HL-60/S4 treated with phorbol 12-myristate 13-acetate at 8.2 ng/mL for 4 days and 3 days (cell line): ENCODE data around the gene ZNF157.
"Not testable (repeated sequence)": the region's sequence is repeated elsewhere in the genome, so short reads cannot be mapped to it uniquely, and the experiment has no call there.

Source experiments
- in situ Hi-C: fragments of 300-500 bp; cut with MboI; formaldehyde crosslinking; loops from 2 replicates; pipeline ENCODE4 v1.15.0; 2022; ENCODE audit warnings: low sequenced_read_pairs

ZNF157 gene

DNA sequence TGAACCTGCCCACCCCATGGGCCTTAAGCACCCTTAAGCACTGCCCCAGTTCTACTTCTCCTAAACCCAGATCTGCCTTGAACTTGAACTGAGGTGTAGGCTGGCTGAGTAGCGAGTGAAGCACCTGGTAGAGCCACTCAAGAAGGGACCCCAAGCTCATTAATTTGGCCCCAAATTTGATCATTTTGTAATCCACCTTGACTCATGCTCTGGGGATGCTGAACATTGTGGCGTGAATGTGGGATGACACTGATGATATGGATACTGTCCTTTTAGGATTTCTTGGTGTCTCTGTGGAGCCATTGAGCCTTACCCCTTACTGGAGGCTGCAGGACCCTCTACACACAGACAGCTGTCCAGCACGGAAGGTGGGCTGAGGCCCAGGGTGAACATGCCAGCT is at the start of gene ZNF157:
ZNF157 (plus strand) TSS at position 301 of the 400 bp plus-strand sequence; CDS start at position 392, 91 bp downstream.
- in situ Hi-C loops = no loop called here

GRCh38 chrX:47321386-47321785 is 49.0 kb upstream of the ZNF157 start:
- in situ Hi-C loops = no loop called here

DNA sequence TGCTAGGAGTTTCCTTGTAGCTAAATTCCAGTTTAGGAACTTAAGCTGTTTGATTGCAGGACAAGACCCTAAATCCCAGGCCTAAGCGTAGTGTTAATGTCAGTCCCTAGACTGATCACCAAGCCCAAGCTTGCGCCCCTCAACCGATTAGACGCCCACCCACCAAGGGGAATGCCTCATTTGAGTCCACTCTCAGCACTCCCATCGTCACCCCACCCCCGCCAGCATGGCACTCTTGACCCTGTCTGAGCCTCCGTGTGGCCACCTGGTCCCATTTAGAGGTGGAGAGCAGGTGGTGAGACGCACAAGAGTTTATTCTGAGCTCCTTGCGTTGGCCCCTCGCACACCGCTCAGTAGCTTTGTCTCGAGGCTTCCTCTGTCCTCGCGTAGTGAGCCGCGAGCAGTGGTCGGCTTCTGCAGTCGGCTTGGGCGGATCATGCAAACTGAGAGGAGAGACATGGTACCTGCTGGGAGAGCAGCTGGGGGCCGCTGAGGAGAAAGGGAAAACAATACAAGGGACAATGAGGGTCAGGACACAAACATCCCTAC is 48.5 kb upstream of the ZNF157 start:
- in situ Hi-C loops = no loop called here

GRCh38 chrX:47327902-47328301 is 42.5 kb upstream of the ZNF157 start:
- in situ Hi-C loops = no loop called here

DNA sequence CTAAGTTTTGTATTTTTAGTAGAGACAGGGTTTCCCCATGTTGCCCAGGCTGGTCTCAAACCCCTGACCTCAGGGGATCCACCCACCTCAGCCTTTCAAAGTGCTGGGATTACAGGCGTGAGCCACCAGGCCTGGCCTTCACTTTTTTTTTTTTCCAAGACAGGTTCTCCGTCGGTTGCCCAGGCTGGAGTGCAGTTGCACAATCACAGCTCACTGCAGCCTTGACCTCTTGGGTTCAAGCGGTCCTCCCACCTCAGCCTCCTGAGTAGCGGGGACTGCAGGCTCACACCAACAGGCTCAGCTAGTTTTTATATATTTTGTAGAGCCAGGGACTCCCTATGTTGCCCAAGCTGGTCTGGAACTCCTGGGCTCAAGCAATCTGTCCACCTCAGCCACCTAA is 37.6 kb upstream of the ZNF157 start:
- in situ Hi-C loops = not testable (repeated sequence)

DNA sequence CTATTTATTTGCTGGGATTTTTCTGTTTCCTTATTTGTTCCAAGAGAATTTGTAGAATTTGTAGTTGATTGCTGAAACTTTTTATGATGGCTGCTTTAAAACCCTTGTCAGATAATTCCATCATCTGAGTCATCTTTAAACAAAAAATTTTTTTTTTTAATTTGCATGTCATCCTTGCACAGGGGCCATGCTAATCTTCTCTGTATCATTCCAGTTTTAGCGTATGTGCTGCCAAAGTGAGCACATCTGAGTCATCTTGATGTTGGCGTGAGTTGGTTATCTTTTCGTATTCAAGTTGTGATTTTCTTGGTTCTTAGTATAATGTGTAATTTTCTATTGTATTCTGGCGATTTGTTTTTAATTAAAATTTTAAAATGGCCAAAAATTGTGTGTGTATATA is 18.7 kb upstream of the ZNF157 start:
- in situ Hi-C loops = no loop called here

DNA sequence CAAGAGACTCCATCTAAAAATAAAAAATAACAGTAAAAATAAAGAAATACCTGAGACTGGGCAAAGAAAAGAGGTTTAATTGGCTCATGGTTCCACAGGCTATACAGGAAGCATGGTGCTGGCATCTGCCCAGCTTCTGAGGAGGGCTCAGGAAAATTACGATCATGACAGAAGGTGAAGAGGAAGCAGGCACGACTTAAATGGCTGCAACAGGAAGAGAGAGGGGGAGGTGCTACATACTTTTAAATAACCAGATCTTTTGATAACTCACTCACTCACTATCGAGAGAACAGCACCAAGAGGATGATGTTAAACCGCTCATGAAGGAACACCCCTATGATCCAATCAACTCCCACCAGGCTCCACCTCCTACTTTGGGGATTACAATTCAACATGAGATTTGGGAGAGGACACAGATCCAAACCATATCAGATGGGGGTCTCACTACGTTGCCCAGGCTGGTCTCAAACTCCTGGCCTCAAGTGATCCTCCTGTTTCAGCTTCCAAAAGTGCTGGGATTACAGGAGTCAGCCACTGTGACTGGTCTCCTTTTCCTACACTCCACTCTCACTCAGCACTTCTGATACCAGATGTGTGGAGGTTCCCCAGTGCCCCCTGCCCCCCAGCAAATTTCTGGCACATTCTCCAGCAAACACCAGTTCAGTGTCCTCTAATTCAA is 11.9 kb upstream of the ZNF157 start:
- in situ Hi-C loops = no loop called here

- in situ Hi-C loops = no loop called here
Measured at GRCh38 chrX:47360423-47361179, 9.8 kb upstream of the ZNF157 start.

DNA sequence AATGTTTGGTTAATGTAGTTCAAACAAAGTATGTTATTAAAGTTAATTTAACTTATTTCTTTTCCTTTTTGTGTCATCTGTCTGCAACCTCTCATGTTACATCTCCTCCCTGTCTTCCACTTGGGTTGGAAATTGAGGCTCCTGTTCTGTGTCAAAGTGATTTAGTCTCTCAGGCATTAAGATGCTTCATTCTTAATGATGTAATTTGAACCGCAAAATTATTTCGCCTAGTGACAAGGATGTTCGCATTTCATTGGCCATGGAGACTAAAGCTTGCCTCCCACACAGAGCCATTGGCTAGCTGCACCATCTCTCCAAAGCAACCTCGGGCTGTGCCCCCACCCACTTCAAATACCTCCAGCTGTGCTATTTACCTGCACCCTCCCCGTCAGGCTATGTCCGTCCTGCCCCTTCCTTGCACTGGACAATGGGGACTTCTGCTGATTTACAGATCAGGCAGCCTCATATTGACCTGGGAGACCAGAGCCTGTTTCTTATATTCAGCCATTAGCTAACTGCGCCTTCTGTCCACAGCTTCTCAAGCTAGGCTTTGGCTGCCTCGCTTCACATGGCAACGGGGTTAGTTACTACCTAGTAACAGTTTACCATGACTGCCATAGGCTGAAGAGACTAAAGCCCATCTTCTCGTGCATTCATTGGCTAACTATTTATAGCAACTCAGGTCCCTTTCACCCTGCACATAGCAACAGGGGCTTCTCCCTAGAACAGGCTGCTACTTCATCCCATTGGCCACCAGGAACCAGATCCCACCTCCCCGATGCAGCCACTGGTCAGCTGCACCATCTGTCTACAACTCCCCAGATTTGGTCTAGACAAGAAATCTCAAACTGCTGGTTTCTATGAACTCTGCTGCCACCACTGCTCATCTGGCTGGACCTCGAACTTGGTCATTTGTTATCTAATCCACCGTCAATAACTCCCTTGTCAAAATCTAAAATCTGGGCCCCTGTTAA is 8.6 kb upstream of the ZNF157 start:
- in situ Hi-C loops = no loop called here

DNA sequence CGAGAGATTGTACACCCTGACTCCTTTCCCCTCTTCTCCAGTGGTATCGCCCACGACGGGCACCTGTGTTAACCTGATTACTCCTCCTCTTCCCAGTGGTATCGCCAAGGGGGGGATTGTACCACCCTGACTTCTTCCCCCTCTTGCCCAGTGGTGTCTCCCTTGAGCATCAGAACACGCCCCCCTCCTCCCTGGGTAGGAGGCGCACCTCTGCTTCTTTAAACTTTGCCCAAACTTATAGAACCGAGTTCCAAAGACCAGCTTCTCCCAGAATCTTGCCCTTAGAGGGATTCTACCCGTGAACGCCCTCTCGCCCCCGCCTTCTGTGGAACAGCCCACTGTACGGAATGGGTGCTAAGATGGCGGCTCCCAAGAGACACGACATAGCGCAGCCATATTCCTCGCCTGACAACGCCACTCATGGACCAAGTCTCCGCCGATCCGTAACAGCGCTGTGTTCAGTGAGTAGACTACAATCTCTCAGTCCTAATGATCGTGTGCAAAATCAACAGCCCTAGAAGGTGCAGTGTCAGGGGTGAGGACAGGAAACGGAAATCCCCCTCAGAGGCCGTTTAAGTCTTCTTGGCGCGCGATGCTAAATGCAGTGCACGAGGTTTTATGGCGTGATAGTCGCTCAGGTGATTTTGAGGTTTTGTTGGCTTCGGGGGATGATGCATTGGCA is 4.2 kb upstream of the ZNF157 start:
- in situ Hi-C loops = no loop called here

DNA sequence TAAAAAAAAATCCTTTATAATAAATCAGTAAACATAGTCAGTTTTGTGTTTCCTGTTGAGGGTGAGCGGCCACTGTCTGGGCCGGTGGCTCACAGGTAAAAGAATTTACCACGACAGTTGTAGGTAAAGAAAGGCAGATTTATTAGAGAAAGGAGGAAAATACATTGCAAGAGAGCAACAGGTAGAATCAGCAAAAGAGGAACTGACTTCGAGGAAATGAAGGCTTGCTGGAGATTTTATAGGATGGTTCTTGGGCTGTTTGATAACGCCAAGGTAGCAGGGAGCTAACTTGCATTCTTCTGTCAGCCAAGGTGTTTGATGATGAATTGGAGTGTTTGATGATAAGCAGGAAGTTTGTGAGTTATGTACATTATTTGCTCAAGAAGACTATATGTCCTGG is 2.8 kb downstream of the ZNF157 start:
- in situ Hi-C loops = no loop called here

DNA sequence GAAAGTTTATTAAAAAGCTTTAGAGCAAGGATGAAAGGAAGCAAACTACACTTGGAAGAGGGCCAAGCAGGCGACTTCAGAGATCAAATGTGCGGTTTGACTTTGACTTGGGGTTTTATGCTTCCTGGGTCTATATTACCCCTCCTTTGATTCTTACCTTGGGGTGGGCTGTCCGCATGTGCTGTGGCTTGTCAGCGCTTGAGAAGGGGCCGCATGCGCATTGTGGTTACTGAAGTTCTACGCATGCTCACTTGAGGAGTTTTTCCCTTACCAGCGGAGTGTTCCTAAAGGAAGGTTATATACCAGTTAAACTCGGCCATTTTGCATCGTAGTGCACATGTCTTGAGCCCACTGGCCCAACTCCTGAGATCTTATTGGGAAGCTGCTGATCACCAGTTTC is 9.9 kb downstream of the ZNF157 start:
- in situ Hi-C loops = loop anchor here (25.0 kb wide), 1 partner anchor 193 kb away; the partner anchor contains the start of gene UBA1

DNA sequence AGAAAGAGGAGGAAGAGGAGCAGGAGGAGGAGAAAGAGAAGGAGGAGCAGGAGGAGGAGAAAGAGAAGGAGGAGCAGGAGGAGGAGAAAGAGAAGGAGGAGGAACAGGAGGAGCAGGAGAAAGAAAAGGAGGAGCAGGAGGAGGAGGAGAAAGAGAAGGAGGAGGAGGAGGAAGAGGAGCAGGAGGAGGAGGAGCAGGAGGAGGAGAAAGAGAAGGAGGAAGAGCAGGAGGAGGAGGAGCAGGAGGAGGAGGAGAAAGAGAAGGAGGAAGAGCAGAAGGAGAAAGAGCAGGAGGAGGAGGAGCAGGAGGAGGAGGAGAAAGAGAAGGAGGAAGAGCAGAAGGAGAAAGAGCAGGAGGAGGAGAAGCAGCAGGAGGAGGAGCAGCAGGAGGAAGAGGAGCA is 10.5 kb downstream of the ZNF157 start:
- in situ Hi-C loops = loop anchor here (25.0 kb wide), 1 partner anchor 194 kb away; the partner anchor contains the start of gene UBA1

GRCh38 chrX:47384502-47384901 is 14.1 kb downstream of the ZNF157 start:
- in situ Hi-C loops = loop anchor here (25.0 kb wide), 1 partner anchor 197 kb away; the partner anchor contains the start of gene UBA1

- in situ Hi-C loops = loop anchor here (25.0 kb wide), 1 partner anchor 203 kb away; the partner anchor contains the start of gene UBA1
Measured at GRCh38 chrX:47390780-47391179, 20.4 kb downstream of the ZNF157 start.

DNA sequence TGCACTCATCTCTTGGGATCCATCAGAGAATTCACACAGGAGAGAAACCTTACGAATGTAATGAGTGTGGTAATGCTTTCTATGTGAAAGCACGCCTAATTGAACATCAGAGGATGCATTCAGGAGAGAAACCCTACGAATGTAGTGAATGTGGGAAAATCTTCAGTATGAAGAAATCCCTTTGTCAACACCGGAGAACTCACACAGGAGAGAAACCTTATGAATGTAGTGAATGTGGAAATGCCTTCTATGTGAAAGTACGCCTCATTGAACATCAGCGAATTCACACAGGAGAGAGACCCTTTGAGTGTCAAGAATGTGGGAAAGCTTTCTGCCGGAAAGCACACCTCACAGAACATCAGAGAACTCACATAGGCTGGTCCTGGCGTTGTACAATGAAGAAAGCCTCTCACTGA is 42.8 kb downstream of the ZNF157 start:
- in situ Hi-C loops = no loop called here

- in situ Hi-C loops = no loop called here
Measured at GRCh38 chrX:47420265-47420664, 49.9 kb downstream of the ZNF157 start.

GRCh38 chrX:47420962-47421361 is 50.6 kb downstream of the ZNF157 start:
- in situ Hi-C loops = no loop called here

GRCh38 chrX:47422444-47422843 is 52.1 kb downstream of the ZNF157 start:
- in situ Hi-C loops = no loop called here

- in situ Hi-C loops = no loop called here
Measured at GRCh38 chrX:47430925-47431324, 60.5 kb downstream of the ZNF157 start.
